Smooth muscle cell (in vitro differentiated cells): ENCODE data around the gene DUSP14. TPM values are rescaled to one million over a fixed set of nuclear protein-coding genes. Genes with fewer than 3 reads are reported as not detected.
A peak's percentile ranks its signal among the peaks of the same experiment; 100 is the strongest.

ENCODE experiments used
- DNase-seq: peaks from one replicate; lab custom pipeline; 2025; ENCODE audit not compliant: unreplicated experiment; lab: John Stamatoyannopoulos, UW
- H2AFZ ChIP-seq: fragments of 200-600 bp; sonication (generic); 2 replicates; pipeline ENCODE4 v1.6.0; 2016; ENCODE audit warnings: antibody characterized with exemption, low read depth, mild to moderate bottlenecking
- H3F3A ChIP-seq: fragments of 200-600 bp; sonication (generic); 2 replicates; pipeline ENCODE4 v1.6.0; 2017; ENCODE audit warnings: antibody characterized with exemption, low read depth
- H3K27ac ChIP-seq: fragments of 200-600 bp; sonication (generic); 2 replicates; pipeline ENCODE4 v1.5.1; 2016; ENCODE audit warnings: low read depth, mild to moderate bottlenecking
- H3K27me3 ChIP-seq: fragments of 200-600 bp; sonication (generic); 2 replicates; pipeline ENCODE4 v1.6.1; 2016; ENCODE audit warnings: low read depth, mild to moderate bottlenecking
- H3K36me3 ChIP-seq: fragments of 200-600 bp; sonication (generic); 2 replicates; pipeline ENCODE4 v1.5.1; 2016; ENCODE audit warnings: low read depth
- H3K4me1 ChIP-seq: fragments of 200-600 bp; sonication (generic); 2 replicates; pipeline ENCODE4 v1.5.1; 2016; ENCODE audit warnings: low read depth
- H3K4me2 ChIP-seq: fragments of 200-600 bp; sonication (generic); 2 replicates; pipeline ENCODE4 v1.6.0; 2016; ENCODE audit warnings: mild to moderate bottlenecking
- H3K4me3 ChIP-seq: fragments of 200-600 bp; sonication (generic); 2 replicates; pipeline ENCODE4 v1.5.1; 2016; ENCODE audit warnings: mild to moderate bottlenecking
- H3K79me2 ChIP-seq: fragments of 200-600 bp; sonication (generic); 2 replicates; pipeline ENCODE4 v1.6.0; 2016; ENCODE audit warnings: low read depth, mild to moderate bottlenecking
- H3K9ac ChIP-seq: fragments of 200-600 bp; sonication (generic); 2 replicates; pipeline ENCODE4 v1.6.0; 2016; ENCODE audit warnings: low read depth
- H3K9me3 ChIP-seq: fragments of 200-600 bp; sonication (generic); replicated peaks from 2 replicates; pipeline ENCODE4 v1.5.1; 2016; ENCODE audit warnings: low read depth
- H4K20me1 ChIP-seq: fragments of 200-600 bp; sonication (generic); 2 replicates; pipeline ENCODE4 v1.6.0; 2016; ENCODE audit warnings: low read depth
- WGBS: methylation state at CpG from one replicate; pipeline ENCODE4 v1.1.7; 2016; ENCODE audit warnings: low lambda C conversion rate; 5-methylcytosine and 5-hydroxymethylcytosine counted together
- polyA plus RNA-seq: library from polyadenylated mRNA; unstranded; fragments of >200 nt; fragmentation: Nextera tagmentation; extraction: Ambion mirVana; gene quantifications from 2 replicates; pipeline ENCODE4 v1.2.1, GENCODE V29; 2016
- total RNA-seq: library from RNA; depleted of rRNA; stranded (reverse); fragments of >200 nt; gene quantifications from 2 replicates; pipeline ENCODE4 v1.2.3, GENCODE V29; 2014
- TF ChIP-seq, protein P1 (sequence below): fragments of 200-600 bp; sonication (generic); IDR thresholded peaks from 2 replicates; pipeline ENCODE4 v1.5.1; 2017; ENCODE audit warnings: borderline replicate concordance, mild to moderate bottlenecking, antibody characterized with exemption; ENCODE audit not compliant: insufficient read depth, poor library complexity, severe bottlenecking

Gene DUSP14
- total and polyA plus RNA-seq, 2 experiments from 2014 or later = 40.4 to 47.1 TPM

DNA sequence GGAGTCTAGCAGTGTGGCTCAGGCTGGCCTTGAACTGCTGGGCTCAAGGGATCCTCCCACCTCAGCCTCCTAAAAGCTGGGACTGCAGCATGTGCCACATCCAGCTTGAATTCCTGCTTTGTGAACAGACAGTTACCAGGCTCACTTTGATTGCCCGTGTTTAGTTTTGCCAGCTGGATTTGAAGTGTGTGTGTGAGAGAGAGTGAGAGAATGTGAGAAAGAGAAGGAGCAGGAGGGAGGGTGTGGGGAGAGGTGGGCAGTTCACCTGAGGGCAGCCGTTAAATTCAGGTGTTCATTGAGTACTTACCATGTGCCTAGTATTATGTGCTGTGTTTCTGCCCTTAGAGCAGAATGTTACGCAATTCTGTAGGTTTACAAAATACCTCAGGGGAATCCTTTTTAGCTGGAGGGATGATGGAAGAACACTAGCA, 4.7 kb downstream of the DUSP14 start:
- H3K27me3 ChIP-seq = no peaks in the 10 kb centered on the region
- TF ChIP-seq, protein P1, sequence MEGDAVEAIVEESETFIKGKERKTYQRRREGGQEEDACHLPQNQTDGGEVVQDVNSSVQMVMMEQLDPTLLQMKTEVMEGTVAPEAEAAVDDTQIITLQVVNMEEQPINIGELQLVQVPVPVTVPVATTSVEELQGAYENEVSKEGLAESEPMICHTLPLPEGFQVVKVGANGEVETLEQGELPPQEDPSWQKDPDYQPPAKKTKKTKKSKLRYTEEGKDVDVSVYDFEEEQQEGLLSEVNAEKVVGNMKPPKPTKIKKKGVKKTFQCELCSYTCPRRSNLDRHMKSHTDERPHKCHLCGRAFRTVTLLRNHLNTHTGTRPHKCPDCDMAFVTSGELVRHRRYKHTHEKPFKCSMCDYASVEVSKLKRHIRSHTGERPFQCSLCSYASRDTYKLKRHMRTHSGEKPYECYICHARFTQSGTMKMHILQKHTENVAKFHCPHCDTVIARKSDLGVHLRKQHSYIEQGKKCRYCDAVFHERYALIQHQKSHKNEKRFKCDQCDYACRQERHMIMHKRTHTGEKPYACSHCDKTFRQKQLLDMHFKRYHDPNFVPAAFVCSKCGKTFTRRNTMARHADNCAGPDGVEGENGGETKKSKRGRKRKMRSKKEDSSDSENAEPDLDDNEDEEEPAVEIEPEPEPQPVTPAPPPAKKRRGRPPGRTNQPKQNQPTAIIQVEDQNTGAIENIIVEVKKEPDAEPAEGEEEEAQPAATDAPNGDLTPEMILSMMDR = no peak
- H3K4me3 ChIP-seq = no peak overlapping the region
- peaks cover 21% of the 10 kb centered on the region for H3K4me1 ChIP-seq
- WGBS = 79% methylated on average over 3 of the region's 3 CpGs
- peak overlapping the region; percentile 99 for H3K27ac ChIP-seq
- H3K9me3 ChIP-seq = no peaks in the 10 kb centered on the region
- H3K36me3 ChIP-seq = no peaks in the 10 kb centered on the region
- no peak overlapping the region for H2AFZ ChIP-seq
- peaks cover 11% of the 10 kb centered on the region for H3F3A ChIP-seq
- peaks cover 65% of the 10 kb centered on the region for H4K20me1 ChIP-seq
- DNase-seq = no peak
- no peak overlapping the region for H3K4me2 ChIP-seq
- peaks cover 77% of the 10 kb centered on the region for H3K79me2 ChIP-seq
- no peak overlapping the region for H3K9ac ChIP-seq

DNA sequence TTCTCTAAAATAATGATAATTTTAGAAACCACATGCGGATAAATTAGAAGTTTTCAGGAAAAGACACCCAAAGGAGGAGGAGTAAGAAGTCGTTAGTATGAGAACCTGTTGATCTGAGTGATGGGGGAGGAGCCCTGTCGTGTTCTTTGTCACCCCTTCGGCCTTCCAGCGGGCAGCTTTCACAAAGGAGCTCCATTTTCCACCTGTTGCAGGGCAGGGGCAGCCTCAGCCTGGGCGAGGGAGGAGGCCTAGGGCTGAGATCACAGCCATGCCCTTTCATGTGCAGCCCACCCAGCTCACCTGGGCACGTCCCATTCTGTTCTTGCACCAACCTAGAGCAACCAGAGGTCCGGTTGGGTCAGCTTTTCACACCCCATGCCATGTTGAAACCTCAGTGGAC, 5.3 kb downstream of the DUSP14 start:
- Histone ChIP-seq H3K36me3 (no peaks in the 10 kb centered on the region), H3K4me3 (no peak overlapping the region), H3K9me3 (no peaks in the 10 kb centered on the region), H3K79me2 (peaks cover 82% of the 10 kb centered on the region), H3K27ac (no peak overlapping the region), H3K9ac (no peak overlapping the region), H3F3A (peaks cover 11% of the 10 kb centered on the region), H3K27me3 (no peaks in the 10 kb centered on the region), H3K4me1 (peaks cover 21% of the 10 kb centered on the region), H4K20me1 (peaks cover 71% of the 10 kb centered on the region), H3K4me2 (no peak overlapping the region), H2AFZ (no peak overlapping the region)
- 68% methylated on average over 8 of the region's 8 CpGs for WGBS
- TF ChIP-seq, protein P1 = no peak
- DNase-seq = no peak

DNA sequence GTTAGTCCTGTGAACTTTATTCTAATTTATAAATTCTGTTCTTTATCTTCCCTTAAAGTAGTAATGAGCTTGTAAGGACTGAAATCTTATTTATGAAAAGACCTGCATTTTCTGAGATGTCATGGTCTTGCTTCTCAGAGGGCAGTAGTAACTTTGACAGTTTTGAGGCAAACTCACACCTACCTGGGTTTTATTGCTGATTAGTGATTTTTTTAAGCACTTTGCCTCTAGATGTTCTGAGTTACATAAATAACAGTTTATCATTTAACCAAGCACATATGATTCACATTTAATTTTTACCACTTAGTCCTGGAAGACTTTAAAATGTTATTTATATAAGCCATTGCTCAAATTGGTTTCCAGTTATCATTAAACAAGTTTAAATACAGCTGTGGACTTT, 10.7 kb downstream of the DUSP14 start:
- TF ChIP-seq, protein P1 = no peak
- Histone ChIP-seq H3K9ac (no peak overlapping the region), H3K9me3 (no peaks in the 10 kb centered on the region), H4K20me1 (peaks cover 99% of the 10 kb centered on the region), H2AFZ (no peak overlapping the region), H3K4me3 (no peak overlapping the region), H3K4me2 (no peak overlapping the region), H3K79me2 (peaks cover 96% of the 10 kb centered on the region), H3K36me3 (no peaks in the 10 kb centered on the region), H3K27me3 (no peaks in the 10 kb centered on the region), H3K4me1 (no peaks in the 10 kb centered on the region), H3K27ac (no peak overlapping the region), H3F3A (no peaks in the 10 kb centered on the region)
- no peak for DNase-seq
